ENCODE measurements around the gene FAM156A.
"Not testable (repeated sequence)": the region's sequence is repeated elsewhere in the genome, so short reads cannot be mapped to it uniquely, and the experiment has no call there.

FAM156A gene

DNA sequence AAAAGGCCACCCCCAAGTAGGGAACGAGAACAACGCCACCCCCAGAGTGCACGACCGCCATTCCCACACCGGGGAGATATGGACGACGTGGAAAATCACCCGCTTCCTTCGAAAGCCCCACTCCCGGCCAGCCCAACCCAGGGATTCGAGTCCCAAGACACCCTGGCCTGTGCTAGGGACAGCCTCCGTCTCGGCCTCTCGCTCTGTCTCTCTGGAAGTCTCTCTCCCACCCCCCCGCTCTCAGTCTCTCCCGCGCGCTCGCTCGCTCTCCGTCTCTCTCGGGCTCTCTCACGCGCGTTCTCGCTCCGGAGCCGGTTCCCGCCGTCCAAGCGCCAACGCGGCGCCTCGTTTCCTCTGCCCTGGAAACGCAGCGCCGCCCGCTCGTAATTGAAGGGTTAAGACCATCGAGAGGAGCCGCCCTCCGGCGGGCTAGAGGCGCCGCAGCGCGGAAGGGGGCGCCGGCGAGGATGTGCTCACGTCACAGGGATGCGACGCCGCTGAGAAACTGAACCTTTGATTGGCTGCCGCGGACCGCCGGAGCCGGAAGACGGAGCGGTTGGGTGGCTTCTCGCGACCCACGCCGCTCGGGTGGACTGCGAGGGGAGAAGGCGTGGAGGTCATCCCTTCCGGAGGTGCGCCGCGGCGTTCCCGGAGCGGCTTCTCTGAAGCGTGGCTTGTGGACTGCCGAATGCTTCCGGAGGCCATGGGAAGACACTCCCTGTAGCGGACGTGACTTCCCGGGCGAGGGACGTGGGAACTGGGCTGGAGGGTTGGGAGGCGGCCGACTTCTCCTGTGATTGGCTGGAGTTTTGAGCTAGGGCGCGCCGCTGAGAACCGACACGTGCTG, at the start of gene FAM156A:
Gene FAM156A (minus strand): TSS at position 406 of the 847 bp plus-strand sequence. CDS start 9,930 bp downstream, outside the sequence.
- DNase-seq (ENCODE audit: low read depth): not testable (repeated sequence)

- no peak for DNase-seq (ENCODE audit: low read depth)
Observed at GRCh38 chrX:53005327-53005726, 47.0 kb upstream of the FAM156A start.

- no peak for DNase-seq (ENCODE audit: low read depth)
Observed at GRCh38 chrX:53004811-53005210, 46.5 kb upstream of the FAM156A start.

GRCh38 chrX:53004038-53004437, 45.7 kb upstream of the FAM156A start:
- no peak for DNase-seq (ENCODE audit: low read depth)

DNA sequence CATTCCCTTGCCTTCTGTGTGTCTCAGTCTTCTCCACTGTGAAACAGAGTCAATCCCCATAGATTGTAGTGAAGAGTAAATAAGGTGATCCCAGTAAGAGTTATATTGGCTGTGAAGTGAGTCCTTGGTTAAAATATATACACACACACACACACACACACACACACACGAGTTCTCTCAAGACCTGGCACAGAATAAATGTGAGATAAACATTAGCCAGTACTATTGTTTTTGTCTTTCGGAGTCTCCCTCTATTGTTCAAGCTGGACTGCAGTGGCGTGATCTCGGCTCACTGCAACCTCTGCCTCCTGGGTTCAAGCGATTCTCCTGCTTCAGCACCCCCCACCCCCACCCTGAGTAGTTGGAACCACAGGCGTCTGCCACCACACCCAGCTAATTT, 44.8 kb upstream of the FAM156A start:
- DNase-seq (ENCODE audit: low read depth): no peak

- DNase-seq (ENCODE audit: low read depth): no peak
Observed at GRCh38 chrX:53001958-53002357, 43.6 kb upstream of the FAM156A start.

DNA sequence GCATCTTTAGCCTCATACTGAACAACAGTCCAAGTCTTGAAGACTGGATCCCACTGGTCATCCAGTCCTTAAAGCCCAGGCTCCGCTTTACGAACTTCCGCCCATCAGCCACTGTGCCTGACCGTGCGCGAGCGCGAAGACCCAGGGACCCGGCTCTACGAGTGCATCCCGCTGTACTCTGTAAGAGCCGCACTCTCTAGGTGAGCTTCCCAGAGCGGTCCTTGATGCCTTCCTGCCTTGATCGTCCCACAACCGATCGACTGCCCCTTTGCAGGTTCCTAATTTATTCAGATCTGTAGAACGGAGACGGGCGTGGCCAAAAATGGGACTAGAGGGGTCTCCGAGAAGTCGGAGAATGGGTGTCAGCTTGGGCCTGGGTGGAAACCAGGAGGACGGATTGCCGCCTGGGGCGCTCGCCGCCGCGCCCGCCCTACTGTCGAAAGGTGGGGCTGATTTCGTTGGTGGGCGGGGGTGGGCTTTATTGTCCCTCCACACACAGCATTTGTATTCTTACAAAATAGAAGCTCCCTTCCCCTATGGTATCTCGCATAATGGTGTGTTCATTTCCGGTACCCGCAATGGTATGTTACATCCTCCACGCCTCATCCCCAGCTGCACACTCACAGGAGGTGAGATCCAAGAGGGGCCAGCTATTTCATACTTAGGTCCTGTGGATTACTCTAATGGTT, 42.3 kb upstream of the FAM156A start:
- DNase-seq (ENCODE audit: low read depth): no peak

GRCh38 chrX:52995987-52996331, 37.6 kb upstream of the FAM156A start:
- no peak for DNase-seq (ENCODE audit: low read depth)

- DNase-seq (ENCODE audit: low read depth): peak; percentile 62
Observed at GRCh38 chrX:52995135-52995986, 37.0 kb upstream of the FAM156A start.

- DNase-seq (ENCODE audit: low read depth): no peak
Observed at GRCh38 chrX:52990848-52991247, 32.5 kb upstream of the FAM156A start.

- not testable (repeated sequence) for DNase-seq (ENCODE audit: low read depth)
Observed at GRCh38 chrX:52990011-52990631, 31.8 kb upstream of the FAM156A start.

DNA sequence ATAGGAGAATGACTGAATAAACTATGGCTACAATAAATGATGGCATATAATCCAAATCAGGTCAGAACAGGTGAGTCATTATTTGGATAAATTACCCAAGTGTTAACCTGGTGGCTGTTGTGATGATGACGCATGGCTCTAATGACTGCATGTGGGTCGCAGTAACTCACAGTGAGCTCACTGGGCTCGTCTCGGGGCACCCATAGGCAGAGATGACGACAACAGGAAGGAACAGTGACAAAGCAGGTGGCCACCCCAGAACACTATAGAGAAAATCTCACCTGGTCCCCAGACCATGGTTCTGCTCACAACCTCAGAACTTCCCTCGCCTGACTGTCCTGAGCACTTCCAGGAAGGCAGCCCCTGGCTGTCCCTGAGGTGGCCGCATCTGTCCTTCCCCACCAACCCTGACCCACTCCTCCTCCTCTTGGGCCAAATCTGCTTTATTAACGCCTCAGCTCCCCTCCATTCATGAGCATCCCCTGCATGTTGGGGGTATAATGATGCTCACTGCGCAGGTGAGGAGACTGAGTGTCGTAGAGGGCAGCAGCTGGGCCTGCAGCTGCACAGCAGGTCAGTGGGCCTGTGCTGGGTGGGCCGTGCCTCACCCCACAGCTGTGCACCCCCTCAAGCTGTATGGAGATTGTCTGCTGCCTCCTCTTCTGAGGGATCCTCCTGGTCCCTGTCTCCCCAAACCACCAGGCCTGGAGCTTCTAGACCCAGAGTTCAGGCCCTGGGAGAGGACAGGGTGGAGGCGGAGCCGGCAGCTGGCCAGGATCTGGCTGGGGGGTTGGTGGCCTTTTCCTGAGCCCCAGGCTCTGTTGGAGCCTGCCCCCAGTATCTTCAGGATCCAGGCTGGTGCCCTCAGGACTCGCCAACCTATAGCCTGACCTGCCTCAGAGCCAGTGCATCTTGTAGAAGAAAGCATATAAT, 30.9 kb upstream of the FAM156A start:
- DNase-seq (ENCODE audit: low read depth): no peak

DNA sequence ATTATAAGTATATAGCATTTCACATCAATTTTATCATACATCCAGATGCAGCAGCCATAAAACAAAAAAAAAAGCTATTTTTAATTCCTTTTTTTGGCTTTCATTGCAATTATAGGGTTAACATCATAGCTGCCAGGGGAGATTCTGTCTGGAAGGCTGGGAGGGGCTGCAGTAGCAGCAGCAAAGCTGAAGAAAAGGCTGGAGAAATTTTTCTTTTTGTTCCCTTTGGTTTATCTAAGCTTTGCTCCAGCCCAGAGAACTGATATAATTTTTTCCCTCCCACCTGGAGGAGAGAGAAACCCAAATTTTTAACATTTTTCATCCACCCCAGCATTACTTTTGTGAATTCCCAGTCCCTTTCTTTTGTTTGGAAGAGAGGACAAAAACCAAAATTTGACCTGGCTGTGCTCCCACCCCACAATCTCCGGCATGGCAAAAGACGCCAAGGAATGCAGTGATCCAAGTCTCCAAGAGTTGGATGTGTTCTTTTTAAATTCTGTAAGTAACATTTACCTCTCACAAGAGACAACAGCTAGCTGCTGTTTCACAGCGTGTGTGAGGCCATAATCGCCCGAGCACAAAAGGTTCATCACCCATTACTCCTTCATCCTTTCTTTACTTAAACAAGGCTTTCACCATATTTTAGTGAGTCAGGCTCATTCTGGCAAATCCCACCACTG, 25.1 kb upstream of the FAM156A start:
- DNase-seq (ENCODE audit: low read depth): no peak

DNA sequence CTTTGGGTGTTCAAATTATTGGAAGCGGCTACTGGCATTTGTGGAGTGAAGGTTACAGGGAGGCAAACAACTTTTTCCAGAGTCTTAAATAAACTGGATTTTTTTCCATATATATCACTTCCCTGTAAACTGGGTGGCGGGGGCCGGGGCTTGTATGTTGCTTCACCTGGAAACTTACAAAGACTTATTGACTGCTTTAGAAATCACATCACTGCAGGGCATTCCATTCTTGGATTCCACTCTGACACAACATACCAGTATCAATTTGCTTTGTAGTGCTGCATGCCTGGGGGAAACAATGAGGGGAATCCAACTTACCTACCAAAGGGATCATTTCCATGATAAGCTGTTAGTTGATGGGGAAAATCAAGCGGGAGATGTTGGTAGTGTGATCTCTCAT, 21.7 kb upstream of the FAM156A start:
- no peak for DNase-seq (ENCODE audit: low read depth)

DNA sequence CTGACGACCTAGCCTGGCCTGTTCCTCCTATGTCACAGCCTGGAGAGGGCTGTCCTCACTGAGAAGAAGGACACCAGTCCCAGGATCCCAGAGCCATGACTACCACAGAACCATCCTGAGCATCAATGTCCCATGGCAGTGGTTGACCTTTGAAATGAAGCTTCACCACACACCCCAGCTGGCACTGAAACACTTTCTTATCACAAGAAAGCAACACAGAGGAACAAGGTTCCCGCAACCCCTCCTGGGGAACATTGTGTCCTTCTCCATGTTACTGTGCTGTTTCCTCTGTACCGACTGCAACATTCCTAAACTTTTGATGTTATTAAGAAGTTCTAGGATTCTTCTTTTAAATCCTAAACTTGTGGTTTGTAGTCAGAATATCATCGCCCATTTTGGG, 21.2 kb upstream of the FAM156A start:
- no peak for DNase-seq (ENCODE audit: low read depth)

GRCh38 chrX:52977953-52978352, 19.6 kb upstream of the FAM156A start:
- DNase-seq (ENCODE audit: low read depth): no peak

- DNase-seq (ENCODE audit: low read depth): not testable (repeated sequence)
Observed at GRCh38 chrX:52975576-52975975, 17.3 kb upstream of the FAM156A start.

GRCh38 chrX:52974336-52974992, 16.1 kb upstream of the FAM156A start:
- DNase-seq (ENCODE audit: low read depth): not testable (repeated sequence)

DNA sequence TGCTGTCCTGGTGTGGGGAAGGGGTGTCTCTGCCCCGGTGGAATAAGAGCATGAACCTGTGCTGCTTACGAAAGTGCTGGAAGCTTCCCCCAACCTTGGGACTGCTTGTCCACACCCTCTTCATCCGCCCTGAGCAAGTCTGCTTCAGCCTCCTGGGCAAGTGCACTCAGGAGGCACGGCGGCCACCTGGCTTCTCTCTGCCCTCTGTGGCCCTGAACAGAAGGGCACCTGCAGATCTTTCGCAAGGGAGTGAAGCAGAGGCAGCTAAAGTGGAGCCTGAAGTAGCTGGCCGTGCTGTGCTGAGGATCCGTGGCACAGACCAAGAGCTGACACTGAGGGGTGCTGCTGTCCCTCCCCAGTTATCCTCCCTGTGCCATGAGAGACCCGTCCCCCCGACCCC, 9.6 kb upstream of the FAM156A start:
- not testable (repeated sequence) for DNase-seq (ENCODE audit: low read depth)
